SIG-M5 (cell line): ENCODE measurements around the gene DOCK4.

Experiments
- DNase-seq: peaks from one replicate; lab custom pipeline; 2025; lab: John Stamatoyannopoulos, UW

The DOCK4 gene

DNA sequence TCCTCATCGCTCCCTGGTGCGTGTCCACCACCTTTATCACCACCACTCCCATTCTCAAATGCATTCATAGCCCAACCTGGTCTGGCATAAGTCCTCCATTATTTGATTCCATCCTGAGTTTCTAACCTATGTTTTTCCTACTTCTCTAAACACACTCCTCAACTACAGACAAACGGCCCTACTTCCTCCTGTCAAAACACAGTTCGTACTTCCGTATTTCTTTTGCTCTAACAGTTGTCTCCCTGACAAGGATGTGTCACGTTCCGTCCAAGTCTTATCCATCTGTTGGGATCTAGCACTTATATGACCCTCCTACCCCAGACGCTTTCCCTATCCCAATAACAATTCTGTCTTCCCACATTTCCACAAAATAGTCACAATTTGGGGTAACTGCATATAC lies 46.8 kb downstream of the DOCK4 start:
- DNase-seq: peak; percentile 38

DNA sequence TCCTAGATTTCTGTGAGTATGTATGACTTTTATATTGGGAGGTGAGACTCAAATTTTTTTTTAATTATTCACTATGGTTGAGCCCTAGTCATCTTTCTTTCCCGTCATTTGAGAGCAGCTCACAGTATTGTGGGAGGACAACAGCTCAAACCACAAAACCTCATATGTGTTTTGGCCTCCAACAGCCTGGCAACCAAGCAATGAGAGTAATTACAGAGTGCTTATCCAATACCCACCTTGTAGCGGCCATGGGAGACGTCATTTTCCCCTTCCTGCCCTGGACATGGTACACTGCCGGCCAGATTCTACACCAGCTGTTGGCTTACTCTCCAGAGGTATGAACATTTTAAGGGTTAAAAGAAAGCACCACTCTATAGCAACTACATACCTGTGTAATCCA lies 49.1 kb downstream of the DOCK4 start:
- no peak for DNase-seq

DNA sequence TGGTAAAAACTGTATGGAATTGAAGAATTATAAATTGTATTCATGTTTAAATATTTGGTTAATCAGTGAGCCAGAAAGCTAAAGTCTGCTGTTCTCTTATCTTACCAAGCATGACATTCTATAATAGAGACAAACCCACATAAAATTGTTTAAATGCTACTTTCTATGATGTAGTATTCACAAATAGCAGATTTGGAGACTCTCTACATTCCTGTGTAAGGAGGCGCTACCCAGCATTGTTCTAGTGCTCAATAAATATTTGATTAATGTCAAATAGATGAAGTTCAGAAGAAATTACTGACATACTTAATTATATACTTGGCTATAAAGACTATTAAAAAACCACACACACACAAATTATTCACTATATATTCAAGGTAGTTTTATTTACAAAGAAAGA lies 49.8 kb downstream of the DOCK4 start:
- DNase-seq: no peak

DNA sequence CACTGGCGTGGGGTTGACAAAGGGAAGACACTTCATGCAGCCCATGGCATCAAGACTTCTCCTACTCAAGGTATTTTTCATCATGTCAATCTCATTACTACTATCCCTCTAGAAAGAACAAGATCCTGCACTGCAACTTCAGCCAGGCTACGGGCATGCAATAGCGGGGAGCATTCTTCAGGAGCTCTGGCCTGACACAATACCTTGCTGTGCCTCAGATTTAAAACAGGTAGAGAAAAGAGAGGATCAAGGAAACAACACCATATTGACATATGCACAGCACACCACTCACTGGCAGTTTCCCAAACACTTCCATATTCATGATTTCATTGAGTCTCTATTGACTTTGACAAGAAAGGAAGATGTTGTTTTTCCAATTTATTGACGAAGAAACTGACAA lies 51.5 kb downstream of the DOCK4 start:
- DNase-seq: no peak

DNA sequence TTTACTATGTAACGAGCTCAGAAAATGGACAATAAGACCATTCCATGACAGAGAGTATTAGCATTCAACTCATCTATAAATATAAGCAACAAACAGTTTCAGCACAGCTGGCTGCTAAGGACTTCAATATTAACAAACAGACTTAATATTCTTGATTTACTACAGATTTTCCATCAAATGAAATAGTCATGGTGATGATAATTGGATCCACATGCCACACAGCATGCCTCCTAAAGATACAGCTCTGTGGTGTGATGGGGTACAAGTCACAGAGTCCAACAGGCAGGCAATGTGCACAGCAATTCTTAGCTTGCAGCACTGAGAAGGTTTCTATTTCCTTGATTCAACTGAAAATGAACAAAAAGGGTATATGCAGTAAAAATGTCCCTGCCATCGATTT lies 54.0 kb downstream of the DOCK4 start:
- DNase-seq: no peak

DNA sequence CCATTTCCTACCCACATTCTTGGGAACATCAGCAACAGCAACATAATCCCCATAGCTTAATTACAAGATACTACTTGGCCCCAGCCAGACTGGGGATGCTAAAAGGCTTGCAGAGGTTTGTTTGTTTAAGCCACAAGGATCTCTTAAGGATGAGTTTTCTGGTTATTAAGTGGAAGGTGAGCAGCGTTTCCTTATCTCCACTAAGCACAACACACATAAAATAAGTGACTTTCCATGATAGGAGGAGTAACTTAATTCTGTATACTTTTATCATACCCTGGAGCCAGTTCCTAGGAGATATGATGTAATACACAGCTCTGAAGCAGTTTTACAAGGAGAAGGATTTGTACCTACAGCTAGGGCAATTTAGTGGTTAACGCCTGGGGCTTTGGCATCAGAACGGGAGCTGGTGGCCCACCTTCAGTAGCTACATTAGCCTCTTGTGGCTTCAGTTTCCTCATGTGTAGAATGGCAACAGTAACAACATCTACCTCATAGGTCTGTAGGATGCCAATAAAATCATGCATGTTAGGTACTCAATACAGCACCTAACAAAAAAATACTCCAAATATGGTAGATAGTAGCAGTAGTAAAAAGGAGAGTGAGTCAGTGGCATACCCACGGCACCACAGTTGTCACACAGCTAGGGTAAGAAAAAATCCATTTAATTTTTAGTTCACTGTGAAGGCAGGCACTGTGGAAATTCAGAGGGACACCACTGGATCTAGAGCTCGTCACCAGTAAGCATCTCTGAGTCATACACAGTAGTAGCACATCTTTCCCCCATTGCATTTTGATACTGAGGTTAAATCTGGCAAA lies 55.2 kb downstream of the DOCK4 start:
- DNase-seq: no peak

DNA sequence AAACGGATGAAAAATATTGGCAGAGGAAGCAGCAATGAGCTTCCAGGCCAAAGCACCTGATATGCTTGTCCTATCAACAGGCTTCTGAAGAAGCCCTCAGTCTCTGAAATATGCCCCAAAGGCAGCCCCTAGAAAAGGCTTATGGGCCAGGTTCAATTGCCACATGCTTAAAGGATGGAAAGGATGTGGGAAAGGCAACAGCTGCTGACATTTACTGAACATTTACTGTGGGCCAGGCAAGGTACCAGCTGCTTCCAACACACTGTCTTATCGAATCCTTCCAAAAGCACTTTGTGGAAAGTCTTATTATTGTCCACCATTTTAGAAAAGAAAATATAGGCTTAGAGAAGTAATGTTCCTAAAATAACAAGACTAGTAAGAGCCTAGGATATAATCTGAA lies 56.5 kb downstream of the DOCK4 start:
- DNase-seq: no peak

DNA sequence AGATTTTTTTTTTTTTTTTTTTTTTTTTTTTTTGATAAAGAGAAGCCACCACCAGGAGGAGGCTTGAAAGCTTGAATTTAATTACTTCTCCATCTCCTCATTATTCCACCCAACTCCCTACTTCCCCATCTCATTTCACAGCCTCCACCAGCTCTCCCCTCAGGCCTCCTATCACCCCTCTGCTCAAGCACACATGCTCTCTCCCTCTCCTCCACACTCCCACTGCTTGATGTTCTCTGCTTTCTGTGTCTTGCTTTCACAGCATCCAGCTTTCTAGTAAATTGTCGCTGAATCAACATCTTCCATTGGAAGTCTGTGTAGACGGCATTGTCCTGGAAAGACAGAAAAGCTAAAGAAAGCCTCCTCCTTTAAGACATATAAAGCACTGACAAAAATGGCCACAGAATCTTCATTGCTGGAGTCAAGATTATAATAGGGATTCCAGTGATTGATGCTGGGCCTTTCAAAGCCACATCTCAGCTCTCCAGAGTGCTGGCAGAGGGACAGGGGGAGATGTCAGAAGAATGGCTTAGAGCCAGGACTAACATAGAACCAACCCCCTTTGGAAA lies 58.3 kb downstream of the DOCK4 start:
- DNase-seq: no peak

DNA sequence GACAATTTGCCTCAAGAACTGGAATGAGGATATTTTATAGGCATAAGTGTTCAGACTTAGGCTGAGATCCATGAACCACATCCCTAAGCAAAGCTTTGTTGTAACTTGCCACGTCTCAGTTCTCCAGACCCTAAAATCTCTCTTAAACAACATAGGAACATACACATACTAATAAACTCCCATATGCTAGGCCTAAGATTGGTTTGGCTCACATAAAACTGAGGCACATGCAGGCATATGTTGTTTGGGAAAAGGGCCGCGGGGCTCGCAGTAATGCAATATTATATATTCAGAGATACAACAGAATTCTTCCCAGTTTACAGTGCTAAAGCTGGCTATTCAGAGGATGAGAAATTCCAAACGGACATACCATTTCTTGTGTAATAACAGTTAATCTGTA lies 61.0 kb downstream of the DOCK4 start:
- DNase-seq: no peak

DNA sequence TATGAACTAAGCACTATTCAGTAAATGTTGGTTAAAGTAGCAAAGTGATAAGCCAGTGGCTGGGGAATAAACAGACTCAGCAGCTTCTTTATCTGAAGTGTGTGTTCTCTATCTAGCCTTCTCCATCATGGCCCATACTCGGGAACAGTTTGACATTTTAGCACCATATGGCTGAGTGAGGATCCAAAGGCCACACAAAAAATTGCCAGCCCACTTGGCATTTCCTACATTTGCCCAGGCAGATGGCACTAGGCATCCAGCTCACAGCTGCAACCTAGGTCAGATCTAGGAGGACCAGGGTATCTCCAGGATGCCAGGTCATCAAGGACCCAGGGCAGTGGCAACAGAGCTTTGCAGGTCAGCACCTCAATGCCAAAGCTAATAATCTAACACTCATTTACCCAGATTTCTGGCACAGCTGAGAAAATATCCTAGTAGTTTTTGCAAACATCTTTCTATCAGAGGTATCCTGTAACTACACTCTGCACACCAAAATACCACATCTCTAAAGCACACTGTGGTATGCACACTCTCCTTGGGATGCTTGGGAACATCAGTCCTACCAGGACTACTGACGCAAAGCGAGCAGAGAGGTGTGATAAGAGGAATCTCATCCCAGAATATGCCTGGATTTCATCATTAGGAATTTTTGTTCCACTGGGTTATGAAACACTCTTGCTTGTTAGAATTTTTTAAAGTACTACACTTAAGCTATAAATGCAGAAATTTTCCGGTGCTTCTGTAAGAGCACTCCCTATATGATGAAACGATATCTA lies 61.7 kb downstream of the DOCK4 start:
- no peak for DNase-seq

DNA sequence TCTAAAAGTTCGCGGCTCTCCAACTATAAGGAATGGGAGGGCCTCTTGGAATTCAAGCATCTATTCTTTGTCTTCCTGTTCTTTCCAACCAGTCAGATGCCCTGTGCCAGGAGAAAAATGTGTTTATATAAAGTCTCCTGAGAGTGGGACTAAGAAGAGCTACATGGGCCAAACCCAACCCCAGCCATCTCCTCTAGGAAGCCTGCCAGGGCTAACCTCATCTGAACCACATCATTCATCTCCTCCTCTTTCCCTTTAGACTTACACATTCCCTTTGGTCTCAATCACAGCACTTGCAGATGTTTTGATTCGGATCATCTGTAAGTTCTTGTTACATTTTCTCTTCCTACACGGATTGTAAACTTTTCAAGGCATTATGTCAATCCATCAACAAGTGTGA lies 62.6 kb downstream of the DOCK4 start:
- DNase-seq: no peak

DNA sequence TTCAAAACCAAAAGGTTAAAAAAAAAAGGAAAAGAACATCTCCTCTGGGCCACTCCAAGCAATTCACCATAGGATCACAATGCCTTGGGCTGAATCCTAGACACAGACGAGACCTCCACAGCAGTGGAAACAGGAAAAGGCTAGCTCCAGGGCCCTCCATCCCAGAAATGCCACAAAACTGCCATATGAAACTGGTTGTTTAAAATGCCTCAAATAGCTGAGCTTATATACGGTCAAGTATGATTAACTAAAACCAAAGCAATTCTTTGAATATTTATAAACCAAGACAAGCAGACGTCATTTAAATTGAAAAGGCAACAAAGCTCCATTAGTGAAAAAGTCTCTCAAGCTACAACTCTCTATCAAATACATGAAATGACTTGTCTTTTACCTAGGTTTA lies 63.1 kb downstream of the DOCK4 start:
- no peak for DNase-seq

DNA sequence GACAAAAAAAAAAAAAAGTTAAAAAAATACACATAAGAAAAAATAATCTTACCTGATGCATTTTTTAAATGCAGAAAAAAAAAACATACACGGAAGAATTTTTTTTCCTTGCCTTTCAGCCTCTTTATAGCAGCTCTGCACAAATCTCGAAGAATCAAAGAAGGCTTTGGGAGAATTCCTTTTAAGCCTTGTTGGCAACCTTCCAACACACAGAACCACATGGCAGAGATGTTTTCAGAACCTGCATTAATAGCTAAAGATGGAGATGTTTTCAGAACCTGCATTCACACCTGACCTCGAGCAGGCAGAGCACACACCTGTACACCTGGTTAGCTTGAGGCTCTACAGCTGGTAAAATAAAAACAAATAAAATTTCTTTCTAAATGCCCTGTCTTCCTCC lies 65.6 kb downstream of the DOCK4 start:
- DNase-seq: no peak

DNA sequence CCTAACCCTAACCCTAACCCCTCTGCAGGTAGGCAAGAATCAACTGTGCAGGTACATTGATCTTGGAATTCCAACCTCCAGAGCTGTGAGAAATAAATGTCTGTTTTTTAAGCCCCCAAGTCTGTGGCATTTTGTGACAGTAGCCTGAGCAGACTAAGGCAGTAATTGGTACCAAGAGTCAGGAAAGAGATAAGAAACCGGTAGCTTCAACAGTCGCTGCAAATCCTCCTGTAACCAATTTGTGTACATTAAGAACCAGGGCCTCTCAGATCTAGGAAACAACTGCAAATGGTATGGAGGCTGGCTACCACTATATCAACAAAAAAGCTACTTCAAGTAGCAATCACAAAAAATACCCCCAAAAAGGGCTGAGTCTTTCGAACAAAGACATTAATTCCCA lies 67.3 kb downstream of the DOCK4 start:
- no peak for DNase-seq

DNA sequence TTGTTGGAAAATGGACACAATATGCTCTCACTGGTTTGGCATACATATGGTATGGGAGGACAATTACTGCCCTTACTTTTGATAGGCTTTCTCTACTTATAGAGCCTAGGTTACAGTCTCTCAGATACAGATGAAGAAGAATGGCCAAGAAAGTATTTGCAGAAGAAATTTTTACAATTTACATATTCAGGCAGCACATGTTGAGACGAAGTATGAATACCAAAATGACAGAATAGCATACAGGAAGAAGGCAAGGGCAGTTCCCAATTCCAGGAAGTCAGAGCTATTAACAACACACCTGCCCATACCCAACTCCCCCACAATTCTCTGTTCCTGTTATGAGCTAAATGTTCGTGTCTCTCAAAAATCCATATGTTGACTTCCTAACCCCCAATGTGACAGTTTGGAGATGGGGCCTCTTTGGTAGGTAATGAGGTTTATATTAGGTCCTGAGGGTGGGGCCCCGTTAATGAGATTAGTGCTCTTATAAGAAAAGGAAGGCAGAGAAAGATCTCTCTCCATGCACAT lies 67.8 kb downstream of the DOCK4 start:
- DNase-seq: no peak

DNA sequence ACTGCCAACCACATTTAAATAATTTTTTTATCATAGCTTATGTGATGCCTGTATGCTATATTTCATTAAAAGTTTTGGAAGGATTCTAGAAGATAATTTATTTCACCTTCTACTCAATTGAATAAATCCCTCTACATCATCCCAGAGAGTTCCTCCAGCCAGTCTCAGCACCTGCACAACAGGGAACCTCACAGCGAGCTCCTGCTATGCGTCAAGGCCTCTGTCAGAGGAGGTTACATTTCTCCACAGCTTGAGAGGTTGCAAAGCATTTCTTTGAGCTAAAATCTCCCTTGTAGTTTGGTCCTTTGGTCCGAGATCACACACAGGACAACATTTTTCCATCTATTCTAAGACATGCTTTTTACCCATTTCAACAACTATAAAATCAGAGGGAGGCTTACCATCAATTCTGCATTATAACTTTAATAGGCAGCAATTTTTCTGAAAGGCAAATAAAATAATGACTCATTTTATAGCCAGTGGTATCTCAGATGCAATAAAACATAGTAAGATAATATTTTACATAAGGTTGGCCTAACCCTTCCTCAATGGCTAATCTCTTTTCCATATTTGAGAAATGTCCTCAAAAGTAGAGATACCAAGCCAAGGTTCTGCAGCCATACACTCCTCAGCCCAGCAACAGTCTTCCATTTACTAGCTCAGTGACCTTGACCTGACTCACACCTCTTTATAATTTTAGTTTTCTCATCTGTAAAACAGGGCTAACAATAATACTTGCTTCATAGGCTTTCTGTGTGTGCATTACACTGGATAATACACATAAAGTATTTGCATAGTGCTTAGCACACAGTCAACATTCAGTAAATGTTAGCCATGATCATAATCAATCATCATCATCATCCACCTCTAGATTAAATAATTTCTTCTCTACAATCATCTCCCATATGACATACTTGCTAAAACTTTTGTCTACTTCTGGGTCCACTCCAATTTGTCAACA lies 68.8 kb downstream of the DOCK4 start:
- no peak for DNase-seq

DNA sequence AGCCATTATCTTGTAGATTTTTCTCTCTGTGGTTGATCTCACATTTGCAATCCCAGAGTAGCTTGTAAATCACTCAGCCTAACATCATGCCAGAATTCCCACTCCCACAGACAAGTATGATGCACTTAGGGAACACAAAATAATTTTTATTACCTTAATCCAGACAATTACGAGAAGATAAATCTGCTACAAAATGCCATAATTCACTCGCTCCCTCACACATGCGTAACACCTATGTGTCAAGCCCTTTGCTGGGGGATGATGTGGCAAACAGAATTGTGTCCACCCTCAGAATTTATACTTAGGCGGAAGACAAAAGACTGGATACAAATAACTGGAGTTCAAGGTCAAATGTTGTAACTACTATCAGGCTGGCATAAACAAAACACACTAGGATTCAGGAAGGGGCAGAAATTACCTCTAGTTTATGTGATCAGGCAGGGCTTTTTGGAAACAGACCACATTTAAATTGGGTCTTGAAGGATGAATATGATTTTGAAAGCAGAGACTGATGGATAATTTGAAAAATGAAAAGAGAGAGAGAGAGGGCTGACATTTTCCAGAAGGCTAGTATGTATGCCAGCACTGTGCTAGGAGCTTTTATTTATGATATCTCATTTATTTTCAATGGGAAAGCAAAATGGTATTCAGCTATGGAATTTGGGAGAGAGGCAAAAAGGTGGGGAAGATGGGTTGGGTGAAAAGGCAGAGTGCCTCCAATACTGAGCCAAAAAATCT lies 69.8 kb downstream of the DOCK4 start:
- DNase-seq: no peak

DNA sequence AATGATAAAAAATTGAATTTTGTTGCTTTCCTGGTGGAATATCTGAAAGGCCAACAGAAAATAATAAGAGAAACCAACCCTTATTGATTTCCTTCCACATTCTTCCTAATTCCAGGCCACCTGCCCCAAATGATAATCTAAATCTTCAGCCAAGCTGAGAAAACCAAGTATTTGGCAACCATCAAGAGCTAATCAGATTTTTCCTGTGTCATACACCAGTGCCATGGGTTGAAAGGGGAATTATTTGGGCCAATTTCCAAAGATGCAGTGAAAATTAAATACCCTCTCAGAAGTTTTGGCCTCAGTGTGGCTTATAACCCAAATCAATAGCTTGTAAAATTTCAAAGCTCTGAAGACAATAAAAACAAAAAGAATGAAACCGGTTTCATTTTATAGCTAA lies 70.4 kb downstream of the DOCK4 start:
- DNase-seq: no peak

DNA sequence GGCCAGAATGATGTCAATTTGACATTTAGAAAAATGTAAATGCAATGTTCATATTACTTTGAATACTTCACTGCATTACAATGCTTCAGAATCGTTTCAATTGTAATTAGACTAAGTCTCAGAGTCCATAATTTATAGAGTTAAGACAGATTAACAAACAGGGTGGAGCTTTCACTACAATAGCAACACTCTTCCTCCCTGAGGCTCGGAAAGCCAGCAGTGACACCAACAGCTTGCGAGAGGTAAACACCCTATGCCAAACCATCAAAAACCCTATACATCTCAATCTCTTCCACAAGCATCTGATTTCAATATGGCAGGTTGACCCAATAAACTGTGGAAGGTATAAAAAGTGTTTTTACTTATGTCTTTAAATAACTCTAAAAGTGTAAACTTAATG lies 72.2 kb downstream of the DOCK4 start:
- no peak for DNase-seq

DNA sequence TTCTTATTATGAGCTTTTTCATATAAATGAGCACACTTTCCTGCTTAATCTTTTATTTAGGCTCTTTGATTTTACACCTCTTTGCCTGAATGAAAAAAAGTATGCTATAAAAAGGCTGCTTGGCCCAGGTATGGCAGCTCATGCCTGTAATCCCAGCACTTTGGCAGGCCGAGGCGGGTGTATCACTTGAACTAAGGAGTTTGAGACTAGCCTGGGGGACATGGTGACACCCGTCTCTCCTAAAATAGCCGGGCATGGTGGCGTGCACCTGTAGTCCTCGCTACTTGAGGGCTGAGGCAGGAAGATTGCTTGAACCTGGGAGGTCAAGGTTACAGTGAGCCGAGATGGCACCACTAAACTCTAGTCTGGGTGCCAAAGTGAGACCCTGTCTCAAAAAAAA lies 72.9 kb downstream of the DOCK4 start:
- DNase-seq: no peak

DNA sequence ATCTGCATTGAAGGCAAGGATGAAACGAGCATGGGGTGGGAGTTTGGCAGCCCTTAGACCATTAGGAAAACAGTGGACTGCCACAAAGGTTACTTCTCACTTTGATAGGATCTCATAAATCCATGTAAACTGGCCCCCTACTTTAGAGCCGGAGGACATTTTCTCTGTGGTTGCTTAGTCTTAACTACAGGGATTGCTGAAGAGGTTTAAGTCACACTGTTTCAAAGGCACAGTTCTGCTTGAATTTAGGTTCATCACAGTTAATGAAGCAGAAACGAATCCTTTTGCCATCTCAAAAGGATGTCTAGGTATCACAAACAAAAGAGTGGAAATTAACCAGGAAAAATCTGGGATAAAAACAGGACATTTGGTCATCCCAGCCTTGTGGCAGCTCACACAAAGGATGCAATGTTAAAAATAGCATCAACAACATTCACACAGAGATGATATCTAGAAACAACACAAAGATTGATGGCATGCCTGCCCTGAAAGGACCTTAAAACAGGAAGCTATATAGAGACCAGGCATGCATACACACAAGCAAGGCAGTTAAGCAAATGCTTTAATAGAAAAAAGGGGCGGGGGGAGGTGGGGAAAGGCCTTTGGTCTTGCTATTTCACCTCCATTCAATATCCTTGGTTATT lies 74.0 kb downstream of the DOCK4 start:
- no peak for DNase-seq
